Esophagus mucosa (tissue), 1 donor: ENCODE measurements around the gene STIM1. TPM values are rescaled to one million over a fixed set of nuclear protein-coding genes. Genes with fewer than 3 reads are reported as not detected.
"Not testable (repeated sequence)": the region's sequence is repeated elsewhere in the genome, so short reads cannot be mapped to it uniquely, and the experiment has no call there.

Source experiments
- ATAC-seq: fragments of 200-7000 bp; cut with Tn5 transposase; one replicate; pipeline ENCODE4 v1.9.1; 2020
- total RNA-seq: library from RNA; stranded (reverse); gene quantifications from one replicate; pipeline ENCODE4 v1.2.4, GENCODE V29; 2023
- donor health status: DM: yes; HTN: yes; CAD: no.

Gene STIM1
- total RNA-seq, 1 donor from 2014 or later, result 85.1 TPM

GRCh38 chr11:4027746-4028145, 172.3 kb downstream of the STIM1 start:
- ATAC-seq, result no peak

- ATAC-seq, result no peak
These were observed 174.7 kb downstream of the STIM1 start for GRCh38 chr11:4030197-4030596.

- no peak for ATAC-seq
These were observed 176.6 kb downstream of the STIM1 start for GRCh38 chr11:4032097-4032496.

GRCh38 chr11:4035985-4036384, 180.5 kb downstream of the STIM1 start:
- no peak for ATAC-seq

GRCh38 chr11:4039011-4039410, 183.5 kb downstream of the STIM1 start:
- ATAC-seq, result peak; percentile 57

GRCh38 chr11:4040461-4040860, 185.0 kb downstream of the STIM1 start:
- ATAC-seq, result no peak

- no peak for ATAC-seq
These were observed 186.4 kb downstream of the STIM1 start for GRCh38 chr11:4041731-4042391.

GRCh38 chr11:4044976-4045646, 189.6 kb downstream of the STIM1 start:
- peak; percentile 93 for ATAC-seq

GRCh38 chr11:4048340-4048739, 192.9 kb downstream of the STIM1 start:
- ATAC-seq, result no peak

- ATAC-seq, result no peak
These were observed 193.5 kb downstream of the STIM1 start for GRCh38 chr11:4049006-4049405.

- no peak for ATAC-seq
These were observed 194.7 kb downstream of the STIM1 start for GRCh38 chr11:4050138-4050537.

GRCh38 chr11:4053200-4053599, 197.7 kb downstream of the STIM1 start:
- ATAC-seq, result not testable (repeated sequence)

- ATAC-seq, result no peak
These were observed 199.2 kb downstream of the STIM1 start for GRCh38 chr11:4054643-4055042.

- ATAC-seq, result peak; percentile 83
These were observed 204.0 kb downstream of the STIM1 start for GRCh38 chr11:4059424-4059823.

GRCh38 chr11:4060182-4060923, 204.9 kb downstream of the STIM1 start:
- no peak for ATAC-seq

- no peak for ATAC-seq
These were observed 206.2 kb downstream of the STIM1 start for GRCh38 chr11:4061700-4062099.

- no peak for ATAC-seq
These were observed 207.9 kb downstream of the STIM1 start for GRCh38 chr11:4063348-4063747.

- ATAC-seq, result no peak
These were observed 209.0 kb downstream of the STIM1 start for GRCh38 chr11:4064278-4064955.

- ATAC-seq, result no peak
These were observed 209.6 kb downstream of the STIM1 start for GRCh38 chr11:4065086-4065485.

GRCh38 chr11:4065601-4066377, 210.3 kb downstream of the STIM1 start:
- ATAC-seq, result no peak

- no peak for ATAC-seq
These were observed 211.4 kb downstream of the STIM1 start for GRCh38 chr11:4066910-4067309.

GRCh38 chr11:4068962-4069361, 213.5 kb downstream of the STIM1 start:
- no peak for ATAC-seq
